Fibroblast of the aortic adventitia (primary cell): Measurements from ENCODE around the gene ECE1. TPM values are rescaled to one million over a fixed set of nuclear protein-coding genes. Genes with fewer than 3 reads are reported as not detected.
"Not testable (repeated sequence)": the region's sequence is repeated elsewhere in the genome, so short reads cannot be mapped to it uniquely, and the experiment has no call there.

ENCODE experiments used
- DNase-seq: peaks from one replicate; pipeline ENCODE4 v3.0.0-alpha.2; 2010; ENCODE audit warnings: low read depth
- H3K4me3 ChIP-seq: 2 replicates; pipeline ENCODE4 v1.5.1; 2011; ENCODE audit warnings: low read depth, mild to moderate bottlenecking, control low read depth, low read length, moderate library complexity
- CTCF ChIP-seq: IDR thresholded peaks from 2 replicates; pipeline ENCODE4 v1.5.1; 2011; ENCODE audit warnings: mild to moderate bottlenecking, low read length, control low read depth, inconsistent platforms; ENCODE audit not compliant: insufficient read depth
- total RNA-seq: library from RNA; depleted of rRNA; stranded (reverse); fragments of >200 nt; gene quantifications from 2 replicates; pipeline ENCODE4 v1.2.3, GENCODE V29; 2012; ENCODE audit warnings: low replicate concordance

The ECE1 gene
- total RNA-seq, 1 donor, result 90.4 TPM

- no peak for DNase-seq
- H3K4me3 ChIP-seq, result no peak overlapping the region
- no peak for TF ChIP-seq CTCF
Measured at GRCh38 chr1:21291964-21292363, 1.7 kb upstream of the ECE1 start.

- no peak overlapping the region for H3K4me3 ChIP-seq
Measured at GRCh38 chr1:21291184-21291583, 921 bp upstream of the ECE1 start.

GRCh38 chr1:21290546-21290944, 282 bp upstream of the ECE1 start:
- no peak for DNase-seq
- peak overlapping the region; percentile 82 for H3K4me3 ChIP-seq
- no peak for TF ChIP-seq CTCF

More at GRCh38 chr1:21291184-21291583, 921 bp upstream of the ECE1 start:
- no peak for TF ChIP-seq CTCF
- DNase-seq, result no peak

GRCh38 chr1:21289127-21289526, 1.1 kb downstream of the ECE1 start:
- H3K4me3 ChIP-seq, result peak overlapping the region; percentile 82
- DNase-seq, result no peak
- no peak for TF ChIP-seq CTCF

GRCh38 chr1:21287905-21288514, 2.3 kb downstream of the ECE1 start:
- no peak overlapping the region for H3K4me3 ChIP-seq
- TF ChIP-seq CTCF, result no peak
- DNase-seq, result no peak

- H3K4me3 ChIP-seq, DNase-seq: not testable (repeated sequence)
Measured at GRCh38 chr1:21285386-21285785, 4.9 kb downstream of the ECE1 start.

GRCh38 chr1:21285055-21285372, 5.2 kb downstream of the ECE1 start:
- no peak for TF ChIP-seq CTCF
- no peak for DNase-seq
- H3K4me3 ChIP-seq, result no peak overlapping the region
